Lung (tissue), 12 donors: Measurements from ENCODE around the gene FOXP1. TPM values are rescaled to one million over a fixed set of nuclear protein-coding genes. Genes with fewer than 3 reads are reported as not detected.

Source experiments
- ATAC-seq: fragments of 200-7000 bp; cut with Tn5 transposase; one replicate; pipeline ENCODE4 v1.9.1; 2020; ENCODE audit warnings: moderate number of reproducible peaks; ENCODE audit not compliant: insufficient read depth, low FRiP score
- DNase-seq, 3 donors: peaks; one replicate each; pipeline ENCODE4 v3.0.0-alpha.2; 2013 to 2017
- H3K27ac ChIP-seq, 2 donors: one replicate each; pipeline ENCODE4 v1.5.1; 2013; ENCODE audit warnings: mild to moderate bottlenecking in 2 of 2, moderate library complexity in 2 of 2, control low read depth in 1 of 2, inconsistent platforms in 1 of 2, low read depth in 1 of 2, low read length in 1 of 2
- H3K27me3 ChIP-seq, 3 donors: one replicate each; pipeline ENCODE4 v1.5.1; 2013; ENCODE audit warnings: low read length in 2 of 3; ENCODE audit not compliant: control insufficient read depth in 3 of 3, insufficient read depth in 3 of 3
- H3K36me3 ChIP-seq, 4 donors: one replicate each; pipeline ENCODE4 v1.5.1; 2013; ENCODE audit warnings: low read length in 4 of 4, mild to moderate bottlenecking in 1 of 4, moderate library complexity in 1 of 4; ENCODE audit not compliant: control insufficient read depth in 4 of 4, insufficient read depth in 4 of 4
- H3K4me1 ChIP-seq, 5 donors: one replicate each; pipeline ENCODE4 v1.5.1; 2013; ENCODE audit warnings: low read length in 5 of 5, mild to moderate bottlenecking in 2 of 5, moderate library complexity in 1 of 5; ENCODE audit not compliant: control insufficient read depth in 5 of 5, insufficient read depth in 5 of 5
- H3K4me3 ChIP-seq: one replicate; pipeline ENCODE4 v1.5.1; 2013; ENCODE audit warnings: mild to moderate bottlenecking, control low read depth, moderate library complexity
- H3K9ac ChIP-seq, 2 donors: one replicate each; pipeline ENCODE4 v1.5.1; 2013; ENCODE audit warnings: low read length in 2 of 2, control low read depth in 1 of 2; ENCODE audit not compliant: insufficient read depth in 1 of 2
- H3K9me3 ChIP-seq, 4 donors: one replicate each; pipeline ENCODE4 v1.5.1; 2013; ENCODE audit warnings: low read length in 3 of 4, mild to moderate bottlenecking in 1 of 4, moderate library complexity in 1 of 4; ENCODE audit not compliant: control insufficient read depth in 4 of 4, insufficient read depth in 3 of 4
- WGBS, 2 donors: extraction: QIAGEN DNeasy Blood & Tissue Kit; methylation state at CpG; one replicate each; pipeline ENCODE4 v1.1.7; 2013; 5-methylcytosine and 5-hydroxymethylcytosine counted together
- polyA plus RNA-seq, 2 donors: library from polyadenylated mRNA; stranded (reverse); fragments of 200-250 nt; gene quantifications; one replicate each; pipeline ENCODE4 v1.2.1, GENCODE V29; 2013
- total RNA-seq, 2 donors: library from RNA; depleted of rRNA in 1 of 2; stranded (reverse); fragments of >200 nt in 1 of 2; gene quantifications; one replicate each; pipeline ENCODE4 v1.2.1, GENCODE V29; 2014 to 2021
- TF ChIP-seq, protein P1 (sequence below): IDR thresholded peaks from 2 replicates; pipeline ENCODE4 v1.5.1; 2012; ENCODE audit warnings: mild to moderate bottlenecking; ENCODE audit errors: control extremely low read depth, extremely low read depth
- donor health status: control.
- donor health status: control.
- donor health status: Bipolar disorder and iron deficiency.
- donor health status: healthy.
- donor health status: DM: yes; HTN: yes; CAD: no.

FOXP1 gene
- total and polyA plus RNA-seq, 4 donors, result 13.8 to 287 (median 73.9) TPM

DNA sequence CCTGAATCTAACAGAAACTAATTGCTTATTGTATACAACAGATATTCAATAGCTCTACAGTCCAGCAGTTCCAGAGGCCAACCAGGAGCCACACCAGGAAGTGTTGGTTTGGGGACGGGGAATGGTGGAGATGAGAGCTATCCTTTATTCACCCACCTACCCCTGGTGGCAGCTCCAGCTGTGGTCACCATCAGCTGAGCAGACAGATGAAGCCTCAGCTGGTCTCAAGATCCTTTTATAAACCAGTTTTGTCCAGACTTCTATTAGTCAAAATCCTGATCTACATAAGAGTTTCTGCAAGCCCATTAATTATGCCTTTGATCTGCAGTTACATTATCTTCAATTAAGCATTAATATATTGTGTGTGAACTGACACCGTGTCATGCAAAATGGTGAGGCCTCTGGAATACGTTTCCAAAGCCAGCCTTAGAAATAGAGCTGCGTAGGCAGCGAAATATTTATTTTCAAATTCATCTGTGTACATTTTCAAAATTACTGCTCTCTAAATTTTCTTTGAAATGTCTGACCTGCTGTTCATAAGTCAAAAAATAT is 488.8 kb downstream of the FOXP1 start:
- Histone ChIP-seq H3K27ac (no peak overlapping the region), H3K4me1 (peaks cover 0 to 8% (median 0%) of the 10 kb centered on the region in 5 donors), H3K9ac (no peak overlapping the region), H3K27me3 (no peaks in the 10 kb centered on the region), H3K4me3 (no peak overlapping the region), H3K36me3 (peaks cover 0 to 3% (median 1%) of the 10 kb centered on the region in 4 donors), H3K9me3 (no peaks in the 10 kb centered on the region)
- 94 to 95% methylated on average over 5 of the region's 5 CpGs for WGBS, 2 donors
- ATAC-seq, result no peak
- DNase-seq, result no peak
- TF ChIP-seq, protein P1, sequence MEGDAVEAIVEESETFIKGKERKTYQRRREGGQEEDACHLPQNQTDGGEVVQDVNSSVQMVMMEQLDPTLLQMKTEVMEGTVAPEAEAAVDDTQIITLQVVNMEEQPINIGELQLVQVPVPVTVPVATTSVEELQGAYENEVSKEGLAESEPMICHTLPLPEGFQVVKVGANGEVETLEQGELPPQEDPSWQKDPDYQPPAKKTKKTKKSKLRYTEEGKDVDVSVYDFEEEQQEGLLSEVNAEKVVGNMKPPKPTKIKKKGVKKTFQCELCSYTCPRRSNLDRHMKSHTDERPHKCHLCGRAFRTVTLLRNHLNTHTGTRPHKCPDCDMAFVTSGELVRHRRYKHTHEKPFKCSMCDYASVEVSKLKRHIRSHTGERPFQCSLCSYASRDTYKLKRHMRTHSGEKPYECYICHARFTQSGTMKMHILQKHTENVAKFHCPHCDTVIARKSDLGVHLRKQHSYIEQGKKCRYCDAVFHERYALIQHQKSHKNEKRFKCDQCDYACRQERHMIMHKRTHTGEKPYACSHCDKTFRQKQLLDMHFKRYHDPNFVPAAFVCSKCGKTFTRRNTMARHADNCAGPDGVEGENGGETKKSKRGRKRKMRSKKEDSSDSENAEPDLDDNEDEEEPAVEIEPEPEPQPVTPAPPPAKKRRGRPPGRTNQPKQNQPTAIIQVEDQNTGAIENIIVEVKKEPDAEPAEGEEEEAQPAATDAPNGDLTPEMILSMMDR, result no peak

DNA sequence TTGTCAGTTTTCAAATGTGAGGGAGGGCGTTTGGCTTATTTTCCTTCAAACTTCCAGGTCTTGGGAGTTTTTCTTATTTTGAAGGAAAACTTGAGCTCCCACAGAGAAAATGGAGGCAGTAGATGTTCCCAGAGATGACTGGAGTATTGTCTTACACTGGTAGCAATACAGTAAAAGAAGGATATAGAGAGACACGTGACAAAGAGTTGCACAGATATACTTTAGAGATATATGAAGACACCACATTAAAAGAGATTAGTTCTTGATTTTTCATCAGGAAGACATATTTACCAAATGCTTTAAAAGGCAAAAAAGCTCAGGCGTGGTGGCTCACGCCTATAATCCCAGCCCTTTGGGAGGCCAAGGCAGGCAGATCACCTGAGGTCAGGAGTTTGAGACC is 490.9 kb downstream of the FOXP1 start:
- ATAC-seq (no peak), DNase-seq (no peak)
- TF ChIP-seq, protein P1, result no peak
- Histone ChIP-seq H3K4me1 (peaks cover 0 to 8% (median 2%) of the 10 kb centered on the region in 5 donors), H3K9me3 (no peaks in the 10 kb centered on the region), H3K27ac (no peak overlapping the region), H3K9ac (no peak overlapping the region), H3K4me3 (no peak overlapping the region), H3K36me3 (peaks cover 0 to 3% (median 2%) of the 10 kb centered on the region in 4 donors), H3K27me3 (no peaks in the 10 kb centered on the region)
- WGBS, 2 donors, result 91 to 96% methylated on average over 4 of the region's 4 CpGs

DNA sequence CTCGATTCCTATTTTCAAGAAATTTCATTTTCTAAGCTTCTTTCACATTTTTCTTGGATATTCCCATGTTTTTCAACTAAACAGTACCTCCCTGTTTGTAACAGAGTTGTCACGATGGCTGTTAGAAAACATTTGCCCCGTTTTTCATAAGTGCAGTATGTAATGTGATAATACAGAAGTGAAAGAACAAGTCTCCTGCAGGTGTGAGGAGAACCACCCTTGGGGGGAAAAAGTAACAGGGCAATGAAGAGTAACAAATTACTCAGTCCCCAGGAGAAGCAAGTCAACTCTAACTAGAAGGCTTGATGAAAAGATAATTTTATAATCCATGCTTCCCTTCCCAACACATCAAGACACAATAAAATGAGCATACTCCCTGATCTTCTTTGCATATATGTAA is 493.3 kb downstream of the FOXP1 start:
- no peak for ATAC-seq
- Histone ChIP-seq H3K9me3 (no peaks in the 10 kb centered on the region), H3K9ac (no peak overlapping the region), H3K4me3 (no peak overlapping the region), H3K27me3 (no peaks in the 10 kb centered on the region), H3K27ac (no peak overlapping the region), H3K36me3 (peaks cover 0 to 3% (median 2%) of the 10 kb centered on the region in 4 donors), H3K4me1 (peaks cover 0 to 6% (median 4%) of the 10 kb centered on the region in 5 donors)
- 79 to 85% methylated on average over 3 of the region's 3 CpGs for WGBS, 2 donors
- DNase-seq, result no peak
- TF ChIP-seq, protein P1, result no peak
